ENCODE measurements around the gene LKAAEAR1. TPM values are rescaled to one million over a fixed set of nuclear protein-coding genes. Genes with fewer than 3 reads are reported as not detected.
A peak's percentile ranks its signal among the peaks of the same experiment; 100 is the strongest.

Gene LKAAEAR1
- total and polyA plus RNA-seq, 9 of the 15 experiments (the other 6 are each of a cell fraction or from before 2014, with no cell fraction given): not detected

- TF ChIP-seq KLF13 (tag; IDR thresholded peaks at IDR 0.05; ENCODE audit: borderline replicate concordance, low read depth) (no peak; the same call in 1 of the 2 replicates), ZNF12 (CRISPR knock-in tag; IDR thresholded peaks at IDR 0.05) (peak; percentile 48; the same call in 1 of the 2 replicates), E2F3 (CRISPR knock-in tag; IDR thresholded peaks at IDR 0.05) (0 out of 2 replicates have a peak, but pooled peaks have one; percentile 43), HBP1 (CRISPR knock-in tag; IDR thresholded peaks at IDR 0.05) (no peak), SUPT5H (IDR thresholded peaks at IDR 0.05) (peak; percentile 49), NEUROD1 (IDR thresholded peaks at IDR 0.05; ENCODE audit: borderline replicate concordance, low read depth, low read length, partially characterized antibody) (no peak), KDM5B (IDR thresholded peaks at IDR 0.05; ENCODE audit: insufficient replicate concordance, low read depth, low read length) (peak; percentile 50), HMGN3 (IDR thresholded peaks at IDR 0.05; ENCODE audit: borderline replicate concordance, extremely low read depth, insufficient read length, low read depth, low read length) (peak; percentile 76), BCOR (IDR thresholded peaks at IDR 0.05) (peak; percentile 96), ZNF324 (CRISPR knock-in tag; IDR thresholded peaks at IDR 0.05) (no peak), PCBP1 (IDR thresholded peaks at IDR 0.05; ENCODE audit: low read depth, low read length, poor library complexity, severe bottlenecking) (peak; percentile 71), MAFK (IDR thresholded peaks at IDR 0.05; ENCODE audit: low read length) (no peak), CBX1 (IDR thresholded peaks at IDR 0.05; ENCODE audit: low read depth) (0 out of 2 replicates have a peak, but pooled peaks have one; percentile 57)
- TF ChIP-seq, protein P1, sequence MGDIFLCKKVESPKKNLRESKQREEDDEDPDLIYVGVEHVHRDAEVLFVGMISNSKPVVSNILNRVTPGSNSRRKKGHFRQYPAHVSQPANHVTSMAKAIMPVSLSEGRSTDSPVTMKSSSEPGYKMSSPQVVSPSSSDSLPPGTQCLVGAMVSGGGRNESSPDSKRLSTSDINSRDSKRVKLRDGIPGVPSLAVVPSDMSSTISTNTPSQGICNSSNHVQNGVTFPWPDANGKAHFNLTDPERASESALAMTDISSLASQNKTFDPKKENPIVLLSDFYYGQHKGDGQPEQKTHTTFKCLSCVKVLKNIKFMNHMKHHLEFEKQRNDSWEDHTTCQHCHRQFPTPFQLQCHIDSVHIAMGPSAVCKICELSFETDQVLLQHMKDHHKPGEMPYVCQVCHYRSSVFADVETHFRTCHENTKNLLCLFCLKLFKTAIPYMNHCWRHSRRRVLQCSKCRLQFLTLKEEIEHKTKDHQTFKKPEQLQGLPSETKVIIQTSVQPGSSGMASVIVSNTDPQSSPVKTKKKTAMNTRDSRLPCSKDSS (IDR thresholded peaks at IDR 0.05; ENCODE audit: low read depth, partially characterized antibody): no peak
- TF ChIP-seq, protein P2, sequence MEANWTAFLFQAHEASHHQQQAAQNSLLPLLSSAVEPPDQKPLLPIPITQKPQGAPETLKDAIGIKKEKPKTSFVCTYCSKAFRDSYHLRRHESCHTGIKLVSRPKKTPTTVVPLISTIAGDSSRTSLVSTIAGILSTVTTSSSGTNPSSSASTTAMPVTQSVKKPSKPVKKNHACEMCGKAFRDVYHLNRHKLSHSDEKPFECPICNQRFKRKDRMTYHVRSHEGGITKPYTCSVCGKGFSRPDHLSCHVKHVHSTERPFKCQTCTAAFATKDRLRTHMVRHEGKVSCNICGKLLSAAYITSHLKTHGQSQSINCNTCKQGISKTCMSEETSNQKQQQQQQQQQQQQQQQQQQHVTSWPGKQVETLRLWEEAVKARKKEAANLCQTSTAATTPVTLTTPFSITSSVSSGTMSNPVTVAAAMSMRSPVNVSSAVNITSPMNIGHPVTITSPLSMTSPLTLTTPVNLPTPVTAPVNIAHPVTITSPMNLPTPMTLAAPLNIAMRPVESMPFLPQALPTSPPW (CRISPR knock-in tag; IDR thresholded peaks at IDR 0.05): peak; percentile 92
- TF ChIP-seq, protein P3, sequence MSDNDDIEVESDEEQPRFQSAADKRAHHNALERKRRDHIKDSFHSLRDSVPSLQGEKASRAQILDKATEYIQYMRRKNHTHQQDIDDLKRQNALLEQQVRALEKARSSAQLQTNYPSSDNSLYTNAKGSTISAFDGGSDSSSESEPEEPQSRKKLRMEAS (CRISPR knock-in tag; IDR thresholded peaks at IDR 0.05): peak; percentile 77
- TF ChIP-seq, protein P4, sequence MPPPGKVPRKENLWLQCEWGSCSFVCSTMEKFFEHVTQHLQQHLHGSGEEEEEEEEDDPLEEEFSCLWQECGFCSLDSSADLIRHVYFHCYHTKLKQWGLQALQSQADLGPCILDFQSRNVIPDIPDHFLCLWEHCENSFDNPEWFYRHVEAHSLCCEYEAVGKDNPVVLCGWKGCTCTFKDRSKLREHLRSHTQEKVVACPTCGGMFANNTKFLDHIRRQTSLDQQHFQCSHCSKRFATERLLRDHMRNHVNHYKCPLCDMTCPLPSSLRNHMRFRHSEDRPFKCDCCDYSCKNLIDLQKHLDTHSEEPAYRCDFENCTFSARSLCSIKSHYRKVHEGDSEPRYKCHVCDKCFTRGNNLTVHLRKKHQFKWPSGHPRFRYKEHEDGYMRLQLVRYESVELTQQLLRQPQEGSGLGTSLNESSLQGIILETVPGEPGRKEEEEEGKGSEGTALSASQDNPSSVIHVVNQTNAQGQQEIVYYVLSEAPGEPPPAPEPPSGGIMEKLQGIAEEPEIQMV (tag; conservative IDR thresholded peaks at IDR 0.05; ENCODE audit: low read depth): no peak
- TF ChIP-seq, protein P5, sequence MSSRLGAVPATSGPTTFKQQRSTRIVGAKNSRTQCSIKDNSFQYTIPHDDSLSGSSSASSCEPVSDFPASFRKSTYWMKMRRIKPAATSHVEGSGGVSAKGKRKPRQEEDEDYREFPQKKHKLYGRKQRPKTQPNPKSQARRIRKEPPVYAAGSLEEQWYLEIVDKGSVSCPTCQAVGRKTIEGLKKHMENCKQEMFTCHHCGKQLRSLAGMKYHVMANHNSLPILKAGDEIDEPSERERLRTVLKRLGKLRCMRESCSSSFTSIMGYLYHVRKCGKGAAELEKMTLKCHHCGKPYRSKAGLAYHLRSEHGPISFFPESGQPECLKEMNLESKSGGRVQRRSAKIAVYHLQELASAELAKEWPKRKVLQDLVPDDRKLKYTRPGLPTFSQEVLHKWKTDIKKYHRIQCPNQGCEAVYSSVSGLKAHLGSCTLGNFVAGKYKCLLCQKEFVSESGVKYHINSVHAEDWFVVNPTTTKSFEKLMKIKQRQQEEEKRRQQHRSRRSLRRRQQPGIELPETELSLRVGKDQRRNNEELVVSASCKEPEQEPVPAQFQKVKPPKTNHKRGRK (tag; IDR thresholded peaks at IDR 0.05): no peak
Measured at GRCh38 chr20:64079273-64080012, 4.8 kb downstream of the LKAAEAR1 start, which contains the start of gene RGS19 (continued).

All from K562 (cell line).